ENCODE data around the gene GHRL.

GRCh38 chr3:10286133-10286524, 6.6 kb downstream of the GHRL start:
- TF ChIP-seq POLR2A (IDR thresholded peaks at IDR 0.05; ENCODE audit: low read depth, low read length), result no peak
- TF ChIP-seq CTCF (conservative IDR thresholded peaks at IDR 0.05; ENCODE audit: low read depth, low read length), result no peak
- TF ChIP-seq MAFK (IDR thresholded peaks at IDR 0.05; ENCODE audit: low read depth, low read length), result no peak
- TF ChIP-seq MAZ (IDR thresholded peaks at IDR 0.05; ENCODE audit: borderline replicate concordance, low read depth, low read length), result no peak
- TF ChIP-seq RFX5 (IDR thresholded peaks at IDR 0.05; ENCODE audit: low read depth, low read length), result no peak
- TF ChIP-seq RCOR1 (IDR thresholded peaks at IDR 0.05; ENCODE audit: insufficient replicate concordance, low read length), result no peak
- no peak for TF ChIP-seq BHLHE40 (IDR thresholded peaks at IDR 0.05; ENCODE audit: low read depth, low read length)
- TF ChIP-seq CHD1 (IDR thresholded peaks at IDR 0.05; ENCODE audit: low read depth, low read length), result no peak
- TF ChIP-seq ELK1 (IDR thresholded peaks at IDR 0.05; ENCODE audit: borderline replicate concordance, low read depth, low read length), result no peak
- TF ChIP-seq, protein P1, sequence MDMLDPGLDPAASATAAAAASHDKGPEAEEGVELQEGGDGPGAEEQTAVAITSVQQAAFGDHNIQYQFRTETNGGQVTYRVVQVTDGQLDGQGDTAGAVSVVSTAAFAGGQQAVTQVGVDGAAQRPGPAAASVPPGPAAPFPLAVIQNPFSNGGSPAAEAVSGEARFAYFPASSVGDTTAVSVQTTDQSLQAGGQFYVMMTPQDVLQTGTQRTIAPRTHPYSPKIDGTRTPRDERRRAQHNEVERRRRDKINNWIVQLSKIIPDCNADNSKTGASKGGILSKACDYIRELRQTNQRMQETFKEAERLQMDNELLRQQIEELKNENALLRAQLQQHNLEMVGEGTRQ (IDR thresholded peaks at IDR 0.05; ENCODE audit: low read depth, low read length), result no peak
- TF ChIP-seq SMC3 (IDR thresholded peaks at IDR 0.05; ENCODE audit: low read depth, low read length), result no peak
- TF ChIP-seq NFE2L2 (IDR thresholded peaks at IDR 0.05; ENCODE audit: low read depth, low read length), result no peak
- no peak for TF ChIP-seq MXI1 (IDR thresholded peaks at IDR 0.05; ENCODE audit: borderline replicate concordance, low read depth, low read length)

Data from IMR-90 (cell line).